Right cardiac atrium (tissue), 5 donors: ENCODE results near the gene RNF43. TPM values are rescaled to one million over a fixed set of nuclear protein-coding genes. Genes with fewer than 3 reads are reported as not detected.

ENCODE experiments used
- ATAC-seq, 2 donors: fragments of 200-7000 bp; cut with Tn5 transposase; one replicate each; pipeline versions ENCODE4 v1.8.0 to v1.9.1; 2020; ENCODE audit warnings: moderate library complexity in 2 of 2, mild to moderate bottlenecking in 1 of 2
- DNase-seq, 3 donors: peaks; one replicate each; pipeline ENCODE4 v3.0.0-alpha.2; 2020
- H3K27ac ChIP-seq: one replicate; pipeline ENCODE4 v1.5.1; 2013; ENCODE audit warnings: mild to moderate bottlenecking, low read length, control low read depth, moderate library complexity
- H3K27me3 ChIP-seq: one replicate; pipeline ENCODE4 v1.6.1; 2013; ENCODE audit not compliant: control insufficient read depth, insufficient read depth
- H3K4me1 ChIP-seq: one replicate; pipeline ENCODE4 v1.6.1; 2013; ENCODE audit warnings: low read length; ENCODE audit not compliant: control insufficient read depth, insufficient read depth
- H3K4me3 ChIP-seq: one replicate; pipeline ENCODE4 v1.5.1; 2013; ENCODE audit warnings: low read length, control low read depth
- H3K9me3 ChIP-seq: one replicate; pipeline ENCODE4 v1.6.1; 2013; ENCODE audit warnings: low read length; ENCODE audit not compliant: control insufficient read depth
- WGBS: extraction: QIAGEN DNeasy Blood & Tissue Kit; methylation state at CpG from one replicate; pipeline ENCODE4 v1.1.7; 2013; 5-methylcytosine and 5-hydroxymethylcytosine counted together
- intact Hi-C, 4 donors: fragments of 100-400 bp; cut with DNase I; formaldehyde crosslinking; loops; one replicate each; pipeline versions ENCODE4 v1.11.0 to v1.14.0; 2022 to 2023
- polyA plus RNA-seq: library from polyadenylated mRNA; stranded (reverse); fragments of 200-250 nt; gene quantifications from one replicate; pipeline ENCODE4 v1.2.3, GENCODE V29; 2013
- total RNA-seq, 4 donors: library from RNA; stranded (reverse); fragmentation: NEBNext Ultra II Directional; extraction: Animal tissue kit (Norgen Biotek cat#: 25700); gene quantifications; one replicate each; pipeline ENCODE4 v1.2.1, GENCODE V29; 2021
- donor health status: healthy with polysubstance abuse.
- donor health status: DM: no; HTN: yes; CAD: no.
- donor health status: DM: no; HTN: no; CAD: no.
- donor health status: DM: no; HTN: yes; CAD: no; lungs with severe emphysema.
- donor health status: DM: yes; HTN: yes; CAD: no.

RNF43 gene
- total and polyA plus RNA-seq, 5 donors, result 2.0 to 8.1 (median 3.7) TPM

DNA sequence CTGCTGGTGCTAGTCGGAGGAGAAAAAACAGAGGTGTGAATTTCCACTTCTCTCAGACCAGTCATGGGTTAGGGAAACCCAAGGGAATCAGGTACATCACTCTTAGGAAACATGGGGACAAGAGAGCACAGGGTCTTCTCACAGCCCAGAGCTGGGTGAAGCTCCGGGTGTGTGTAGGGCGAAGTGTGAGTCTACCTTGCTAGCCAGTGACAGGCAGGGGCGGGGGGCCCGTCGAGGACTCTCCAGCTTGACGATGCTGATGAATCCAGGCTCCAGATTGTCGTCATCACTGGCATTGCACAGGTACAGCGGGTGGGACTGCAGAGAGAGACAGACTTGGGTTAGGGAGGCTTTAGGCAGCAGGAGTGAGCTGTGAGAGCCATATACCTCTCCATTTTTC is 46.6 kb downstream of the RNF43 start:
- no peak for ATAC-seq
- intact Hi-C loops, result no loop called here
- no peaks in the 10 kb centered on the region for H3K4me1 ChIP-seq
- H3K27me3 ChIP-seq, result no peaks in the 10 kb centered on the region
- WGBS, result 78% methylated on average over 9 of the region's 9 CpGs
- no peaks in the 10 kb centered on the region for H3K9me3 ChIP-seq
- DNase-seq, result no peak
- H3K4me3 ChIP-seq, result no peak overlapping the region
- no peak overlapping the region for H3K27ac ChIP-seq

DNA sequence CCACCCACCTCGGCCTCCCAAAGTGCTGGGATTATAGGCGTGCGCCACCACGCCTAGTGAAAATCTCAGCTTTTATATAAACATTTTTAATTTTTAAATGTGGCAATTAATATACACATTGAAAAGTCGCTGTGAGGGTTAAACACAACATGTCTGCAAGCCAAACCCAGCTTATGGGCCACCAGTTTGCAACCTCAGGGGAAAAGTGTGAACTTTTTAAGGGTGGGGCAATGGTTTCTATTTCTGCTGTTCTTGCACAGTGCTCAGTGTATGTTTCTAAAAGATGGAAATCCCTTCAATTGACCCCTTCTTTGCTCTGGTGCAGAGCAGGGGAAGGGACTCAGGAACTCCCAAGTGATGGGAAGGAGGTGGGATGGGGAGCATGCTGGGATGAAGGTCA is 47.0 kb downstream of the RNF43 start:
- Histone ChIP-seq H3K4me1 (no peaks in the 10 kb centered on the region), H3K9me3 (no peaks in the 10 kb centered on the region), H3K27me3 (no peaks in the 10 kb centered on the region), H3K27ac (no peak overlapping the region), H3K4me3 (no peak overlapping the region)
- intact Hi-C loops, result no loop called here
- 91% methylated on average over 5 of the region's 5 CpGs for WGBS
- no peak for DNase-seq
- ATAC-seq, result no peak

DNA sequence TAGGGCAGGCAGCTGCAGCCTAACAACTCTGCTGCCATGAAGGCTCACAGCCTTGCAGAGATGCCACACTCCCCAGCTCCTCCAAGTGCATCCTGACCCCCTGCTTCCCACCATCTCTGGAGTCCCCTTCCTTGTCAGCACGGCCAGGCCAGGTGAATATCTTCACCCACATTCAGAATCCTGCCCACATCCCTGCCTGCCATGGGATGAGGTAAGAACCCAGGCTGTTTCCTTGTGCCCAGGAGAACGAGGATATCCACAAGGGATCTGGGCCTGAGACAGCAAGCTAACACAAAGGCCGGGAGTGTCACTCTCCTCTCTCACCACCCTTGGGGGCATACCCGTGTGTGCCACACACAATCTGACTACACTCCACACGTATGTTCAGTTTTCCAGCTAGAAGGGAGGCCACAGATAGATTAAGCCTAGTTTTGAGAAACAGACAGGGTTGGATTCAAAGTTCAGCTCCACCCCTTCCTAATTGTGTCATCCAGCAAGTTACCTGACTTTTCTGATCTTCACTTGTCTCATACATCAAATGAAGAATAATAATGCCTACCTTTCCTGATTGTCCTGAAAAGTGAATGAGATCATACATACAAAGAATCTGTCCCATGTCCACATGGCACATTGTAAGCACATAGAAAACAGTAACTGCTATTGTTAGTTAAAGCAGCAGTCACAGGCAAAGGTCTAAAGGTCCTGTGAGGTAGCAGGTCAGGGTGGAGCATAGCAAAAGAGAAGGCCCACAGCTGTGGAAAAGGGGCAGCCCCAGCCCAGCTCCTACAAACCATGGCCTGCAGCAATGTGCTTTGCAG is 47.9 kb downstream of the RNF43 start:
- H3K9me3 ChIP-seq, result no peaks in the 10 kb centered on the region
- intact Hi-C loops, result no loop called here
- H3K4me1 ChIP-seq, result no peaks in the 10 kb centered on the region
- ATAC-seq (no peak), DNase-seq (no peak)
- no peak overlapping the region for H3K27ac ChIP-seq
- WGBS, result 57% methylated on average over 5 of the region's 5 CpGs
- no peaks in the 10 kb centered on the region for H3K27me3 ChIP-seq
- no peak overlapping the region for H3K4me3 ChIP-seq

DNA sequence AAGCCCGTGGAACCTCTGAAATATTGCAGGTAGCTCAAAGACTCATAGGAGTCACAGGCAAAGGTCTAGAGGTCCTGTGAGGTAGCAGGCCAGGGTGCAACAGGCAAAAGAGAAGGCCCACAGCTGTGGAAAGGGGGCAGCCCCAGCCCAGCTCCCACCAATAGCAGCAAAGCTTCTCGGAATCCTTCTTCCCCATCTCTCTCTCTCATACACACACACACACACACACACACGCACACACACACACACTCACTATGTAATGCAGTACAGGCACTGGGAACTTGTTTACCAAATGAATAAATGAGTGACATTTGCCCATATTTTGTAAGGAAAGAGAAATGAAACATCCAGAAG is 48.5 kb downstream of the RNF43 start:
- Histone ChIP-seq H3K27me3 (no peaks in the 10 kb centered on the region), H3K27ac (no peak overlapping the region), H3K4me1 (no peaks in the 10 kb centered on the region), H3K9me3 (no peaks in the 10 kb centered on the region), H3K4me3 (no peak overlapping the region)
- DNase-seq (no peak), ATAC-seq (no peak)
- intact Hi-C loops, result no loop called here
- 75% methylated on average over 3 of the region's 3 CpGs for WGBS

Other genes with a start within 250 kb of the RNF43 start
- not detected for gene EPX, start 224.8 kb downstream of the RNF43 start, total RNA-seq
- gene EPX, start 224.8 kb downstream of the RNF43 start, polyA plus RNA-seq, result not detected
- gene MKS1, start 198.3 kb downstream of the RNF43 start, total RNA-seq, result 10 to 100 TPM in 1 of 4 donors, 1 to 10 TPM in 3; 5.6 to 11.4 (median 7.2) TPM
- 5.9 TPM for gene MKS1, start 198.3 kb downstream of the RNF43 start, polyA plus RNA-seq
- gene LPO, start 178.9 kb downstream of the RNF43 start, total RNA-seq, result not detected
- gene LPO, start 178.9 kb downstream of the RNF43 start, polyA plus RNA-seq, result 0.29 TPM
- under 1 TPM; 0.06 to 0.50 (median 0.23) TPM for gene MPO, start 136.6 kb downstream of the RNF43 start, total RNA-seq
- 0.07 TPM for gene MPO, start 136.6 kb downstream of the RNF43 start, polyA plus RNA-seq
- gene TSPOAP1, start 88.7 kb downstream of the RNF43 start, total RNA-seq, result 10 to 100 TPM in 3 of 4 donors, 1 to 10 TPM in 1; 7.0 to 21.5 (median 19.2) TPM
- gene TSPOAP1, start 88.7 kb downstream of the RNF43 start, polyA plus RNA-seq, result 13.0 TPM
- gene SUPT4H1, start 65.3 kb downstream of the RNF43 start, total RNA-seq, result 10 to 100 TPM; 51.9 to 65.6 (median 61.6) TPM
- 69.3 TPM for gene SUPT4H1, start 65.3 kb downstream of the RNF43 start, polyA plus RNA-seq
- gene HSF5, start 70.9 kb upstream of the RNF43 start, total RNA-seq, result under 1 TPM in 3 of 4 donors, not detected in 1; 0.06 to 0.23 (median 0.08) TPM
- 0.02 TPM for gene HSF5, start 70.9 kb upstream of the RNF43 start, polyA plus RNA-seq
- 10 to 100 TPM; 11.5 to 26.5 (median 23.5) TPM for gene MTMR4, start 97.1 kb upstream of the RNF43 start, total RNA-seq
- gene MTMR4, start 97.1 kb upstream of the RNF43 start, polyA plus RNA-seq, result 8.5 TPM